Endothelial cell of umbilical vein (primary cell): ENCODE data around the gene GFOD1. TPM values are rescaled to one million over a fixed set of nuclear protein-coding genes. Genes with fewer than 3 reads are reported as not detected.

ENCODE experiments used
- BruUV-seq: library from RNA; stranded (reverse); fragments of 400-500 nt; replicated peaks from 2 replicates; lab custom pipeline; 2021; lab: Mats Ljungman, UMichigan
- CTCF ChIA-PET: fragments of 300-600, 350-600 bp; sonication (Branson Sonifier 250); formaldehyde crosslinking; loops from one replicate; lab custom pipeline; 2021; ENCODE audit warnings: antibody characterized with exemption, inconsistent platforms; lab: Charles Lee
- POLR2A ChIA-PET: fragments of 300-600, 350-600 bp; sonication (Branson Sonifier 250); formaldehyde crosslinking; loops from one replicate; lab custom pipeline; 2021; ENCODE audit warnings: antibody characterized with exemption, inconsistent platforms; lab: Charles Lee
- DNase-seq: peaks from one replicate; pipeline ENCODE4 v3.0.0-alpha.2; 2011; ENCODE audit warnings: low read depth, low spot score
- FAIRE-seq: peaks from 2 replicates; lab custom pipeline; 2011; peaks lifted over from hg19 to GRCh38; lab: Jason Lieb, UNC
- H2AFZ ChIP-seq: 2 replicates; pipeline ENCODE4 v1.6.0; 2012; ENCODE audit warnings: low read depth, low read length, control low read depth, inconsistent platforms
- H3K27ac ChIP-seq: 2 replicates; pipeline ENCODE4 v1.5.1; 2011; ENCODE audit warnings: low read depth, mild to moderate bottlenecking, control low read depth, low read length, moderate library complexity; ENCODE audit not compliant: insufficient read depth
- H3K27me3 ChIP-seq, 2 experiments: 2 replicates each; pipeline versions ENCODE4 v1.6.0 to v1.6.1; 2011; ENCODE audit warnings: low read length in 2 of 2, mixed read lengths in 1 of 2; ENCODE audit not compliant: control insufficient read depth in 2 of 2, insufficient read depth in 2 of 2
- H3K36me3 ChIP-seq, 2 experiments: 2 replicates in 1 of 2; 3 replicates in 1 of 2; pipeline ENCODE4 v1.5.1; 2011; ENCODE audit warnings: low read length in 2 of 2, mild to moderate bottlenecking in 1 of 2, moderate library complexity in 1 of 2; ENCODE audit not compliant: control insufficient read depth in 2 of 2, insufficient read depth in 2 of 2; ENCODE audit errors: extremely low read depth in 1 of 2
- H3K4me1 ChIP-seq: 3 replicates; pipeline ENCODE4 v1.5.1; 2011; ENCODE audit warnings: mild to moderate bottlenecking, low read length; ENCODE audit not compliant: control insufficient read depth, insufficient read depth; ENCODE audit errors: extremely low read depth
- H3K4me2 ChIP-seq: 2 replicates; pipeline ENCODE4 v1.6.1; 2011; ENCODE audit warnings: low read length, control low read depth, mixed read lengths; ENCODE audit not compliant: insufficient read depth
- H3K4me3 ChIP-seq, 3 experiments: fragments of 200-600 bp in 1 of 3; sonication (generic), shearing (Covaris generic) in 1 of 3; replicated peaks in 1 of 3; 2 replicates each; pipeline ENCODE4 v1.5.1; 2011 to 2016; ENCODE audit warnings: control low read depth in 3 of 3, low read length in 3 of 3, mild to moderate bottlenecking in 2 of 3, inconsistent platforms in 1 of 3, low read depth in 1 of 3, moderate library complexity in 1 of 3; ENCODE audit not compliant: insufficient read depth in 1 of 3
- H3K79me2 ChIP-seq: 2 replicates; pipeline ENCODE4 v1.6.0; 2012; ENCODE audit warnings: low read length, inconsistent platforms; ENCODE audit not compliant: control insufficient read depth, insufficient read depth
- H3K9ac ChIP-seq: replicated peaks from 2 replicates; pipeline ENCODE3; 2011; ENCODE audit warnings: low read length, control low read depth; ENCODE audit not compliant: insufficient read depth; ENCODE audit errors: extremely low read depth
- H3K9me1 ChIP-seq: replicated peaks from 3 replicates; pipeline ENCODE4 v1.6.0; 2011; ENCODE audit warnings: mild to moderate bottlenecking, low read length; ENCODE audit not compliant: control insufficient read depth, insufficient read depth; ENCODE audit errors: extremely low read depth
- H3K9me3 ChIP-seq: replicated peaks from 2 replicates; pipeline ENCODE4 v1.5.1; 2012; ENCODE audit warnings: low read length, inconsistent platforms; ENCODE audit not compliant: control insufficient read depth, insufficient read depth
- H4K20me1 ChIP-seq: replicated peaks from 2 replicates; pipeline ENCODE3; 2011; ENCODE audit warnings: mild to moderate bottlenecking, low read length; ENCODE audit not compliant: control insufficient read depth, insufficient read depth; ENCODE audit errors: extremely low read depth
- GATA2 ChIP-seq: IDR thresholded peaks from 2 replicates; pipeline ENCODE4 v1.7.0; 2011; ENCODE audit warnings: low read depth, mild to moderate bottlenecking, moderate library complexity, mixed read lengths, low read length; ENCODE audit not compliant: insufficient read length, insufficient read depth
- MAX ChIP-seq: IDR thresholded peaks from 2 replicates; pipeline ENCODE4 v1.6.1; 2011; ENCODE audit not compliant: insufficient read depth, insufficient read length
- MYC ChIP-seq: IDR thresholded peaks from one replicate; pipeline ENCODE4 v1.6.1; 2011; ENCODE audit warnings: mild to moderate bottlenecking, low read depth, low read length
- dilution Hi-C: fragments of 300-500 bp; cut with MboI; formaldehyde crosslinking; loops from one replicate; pipeline ENCODE4 v1.15.0; 2019; ENCODE audit warnings: low sequenced_read_pairs; ENCODE audit not compliant: extremely low pct_ligation_motif_present
- intact Hi-C: fragments of 100-400 bp; cut with micrococcal nuclease; formaldehyde crosslinking; loops from one replicate; pipeline ENCODE4 v1.10.0; 2022
- polyA plus RNA-seq, 4 experiments: library from polyadenylated mRNA; depleted of rRNA in 3 of 4; stranded (reverse) in 3 of 4; unstranded in 1 of 4; fragments of >200 nt; gene quantifications; 2 replicates each; pipeline versions ENCODE4 v1.2.1 to v1.2.3, GENCODE V29; 2011 to 2012; ENCODE audit warnings: missing spikeins in 1 of 4
- total RNA-seq: library from RNA; stranded (reverse); gene quantifications from 2 replicates; pipeline ENCODE4 v1.2.3, GENCODE V29; 2021

The GFOD1 gene
- total and polyA plus RNA-seq, 2 donors (not counting 3 experiments of a cell fraction or from before 2014, with no cell fraction given) = 12.1 to 24.1 TPM

GRCh38 chr6:13453153-13453552 is 34.2 kb downstream of the GFOD1 start:
- DNase-seq = no peak
- Histone ChIP-seq H3K36me3 (peaks cover 0 to 7% of the 10 kb centered on the region in 2 experiments), H3K9me3 (no peaks in the 10 kb centered on the region), H3K9ac (no peak overlapping the region), H3K27ac (no peak overlapping the region), H3K27me3 (no peaks in the 10 kb centered on the region), H3K79me2 (no peaks in the 10 kb centered on the region), H3K9me1 (no peaks in the 10 kb centered on the region), H3K4me3 (no peak overlapping the region), H2AFZ (no peak overlapping the region), H3K4me1 (peaks cover 22% of the 10 kb centered on the region), H4K20me1 (no peaks in the 10 kb centered on the region), H3K4me2 (no peak overlapping the region)
- intact Hi-C loops = no loop called here
- FAIRE-seq = peak; percentile 66
- CTCF ChIA-PET = interaction anchor here (1.4 to 1.9 kb wide), 2 partner anchors 85 to 122 kb away, joined by 5 to 8 read pairs; partner anchors contain the start of gene SIRT5
- BruUV-seq = no TSS peak
- dilution Hi-C loops = no loop called here
- POLR2A ChIA-PET = no interaction called here
- no peak for TF ChIP-seq MAX
- TF ChIP-seq GATA2 = no peak

GRCh38 chr6:13452346-13453117 is 34.9 kb downstream of the GFOD1 start:
- H3K4me3 ChIP-seq = no peak overlapping the region
- no peaks in the 10 kb centered on the region for H3K27me3 ChIP-seq
- no peak overlapping the region for H3K4me2 ChIP-seq
- H3K9me3 ChIP-seq = no peaks in the 10 kb centered on the region
- peaks cover 0 to 7% of the 10 kb centered on the region in 2 experiments for H3K36me3 ChIP-seq
- H3K4me1 ChIP-seq = peaks cover 26% of the 10 kb centered on the region
- BruUV-seq = no TSS peak
- no peak overlapping the region for H2AFZ ChIP-seq
- intact Hi-C loops (no loop called here), dilution Hi-C loops (no loop called here)
- H3K27ac ChIP-seq = no peak overlapping the region
- ChIA-PET CTCF (interaction anchor here (1.4 kb wide), 1 partner anchor 122 kb away, joined by 5 read pairs; the partner anchor contains the start of gene SIRT5), POLR2A (interaction anchor here (0.8 kb wide), 1 partner anchor 34 kb away, joined by 3 read pairs; no protein-coding TSS in a partner anchor)
- no peaks in the 10 kb centered on the region for H3K9me1 ChIP-seq
- no peaks in the 10 kb centered on the region for H3K79me2 ChIP-seq
- no peak for DNase-seq
- no peak for FAIRE-seq
- no peak overlapping the region for H3K9ac ChIP-seq
- no peak for TF ChIP-seq MAX
- no peak for TF ChIP-seq MYC
- H4K20me1 ChIP-seq = no peaks in the 10 kb centered on the region
